Left renal pelvis (tissue), 4 donors: ENCODE results near the gene SRC. TPM values are rescaled to one million over a fixed set of nuclear protein-coding genes. Genes with fewer than 3 reads are reported as not detected.
"Not testable (repeated sequence)": the region's sequence is repeated elsewhere in the genome, so short reads cannot be mapped to it uniquely, and the experiment has no call there.

ENCODE experiments used
- DNase-seq, 4 donors: peaks; one replicate each; pipeline ENCODE4 v3.0.0-alpha.2; 2013; ENCODE audit warnings: low read depth in 4 of 4, low spot score in 3 of 4
- polyA plus RNA-seq, 4 donors: library from polyadenylated mRNA; unstranded; fragments of 120-200 nt; gene quantifications; one replicate each; pipeline ENCODE4 v1.2.1, GENCODE V29; 2013; ENCODE audit not compliant: insufficient read length in 4 of 4

The SRC gene
- polyA plus RNA-seq, 4 donors = 22.3 to 77.9 (median 57.0) TPM

GRCh38 chr20:37361336-37361735 lies 15.4 kb downstream of the SRC start:
- no peak for DNase-seq

DNA sequence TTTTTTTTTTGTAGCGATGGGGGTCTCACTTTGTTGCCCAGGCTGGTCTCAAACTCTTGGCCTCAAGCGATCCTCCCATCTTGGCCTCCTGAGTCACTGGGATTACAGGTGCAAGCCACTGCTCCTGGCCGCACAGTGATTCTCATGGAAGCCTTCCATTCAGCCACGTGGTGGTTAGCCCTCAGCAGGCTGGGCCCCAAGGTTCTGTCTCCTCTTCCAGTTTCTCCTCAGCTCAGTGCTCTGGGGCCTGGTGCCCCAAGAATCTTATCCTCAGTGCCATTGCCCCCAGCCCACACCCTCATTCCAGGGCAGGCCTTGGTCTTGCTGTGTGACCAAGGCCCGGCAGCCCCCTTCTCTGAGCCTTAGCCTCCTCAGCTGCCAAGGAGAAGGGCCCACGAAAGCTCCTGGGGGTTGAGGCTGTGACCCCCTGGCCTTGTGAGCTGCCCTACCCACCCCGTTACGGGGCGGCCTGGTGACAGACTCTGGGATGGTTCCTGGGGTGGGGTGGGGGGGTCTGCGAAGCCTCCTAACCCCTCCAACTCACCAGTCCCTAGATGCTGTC lies 16.4 kb downstream of the SRC start:
- DNase-seq = no peak

DNA sequence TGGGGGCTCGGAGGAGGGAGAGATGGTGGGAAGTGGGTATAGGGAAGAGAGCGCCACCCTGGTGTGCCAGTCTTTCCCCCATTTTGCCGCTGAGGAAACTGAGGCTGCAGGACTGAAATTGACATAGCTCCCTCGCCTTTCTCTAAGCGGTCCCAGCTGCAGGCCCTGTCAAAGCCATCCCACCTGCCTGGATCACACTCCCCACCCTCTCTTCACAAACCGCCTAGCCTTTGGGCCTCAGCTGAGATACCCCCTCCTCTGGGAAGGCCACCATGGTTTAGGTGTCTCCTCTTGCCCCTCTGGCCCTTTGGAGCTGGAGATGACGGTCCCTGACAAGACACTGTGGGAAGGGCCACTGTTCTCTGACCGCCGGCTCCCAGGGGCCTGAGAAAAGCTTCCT lies 16.9 kb downstream of the SRC start:
- DNase-seq = no peak

GRCh38 chr20:37363221-37364012 lies 17.5 kb downstream of the SRC start:
- DNase-seq = no peak

- DNase-seq = no peak
These were observed 18.3 kb downstream of the SRC start for GRCh38 chr20:37364013-37364926.

DNA sequence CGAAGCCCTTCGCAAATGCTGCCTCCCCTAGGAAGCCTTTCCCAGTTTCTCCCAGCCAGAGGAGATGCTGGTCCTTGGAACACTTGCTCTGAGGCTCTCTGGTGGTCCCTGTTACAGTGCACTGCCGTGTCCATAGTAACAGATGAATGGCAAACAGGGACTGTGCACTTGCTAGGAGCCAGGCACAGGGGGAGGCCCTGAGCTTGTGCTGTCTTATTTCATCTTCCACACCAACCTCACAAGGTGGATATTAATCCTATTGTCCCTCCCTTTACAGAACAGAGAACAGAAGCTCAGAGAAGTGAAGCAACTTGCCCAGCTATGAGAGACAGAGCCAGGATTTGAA lies 19.0 kb downstream of the SRC start:
- no peak for DNase-seq

DNA sequence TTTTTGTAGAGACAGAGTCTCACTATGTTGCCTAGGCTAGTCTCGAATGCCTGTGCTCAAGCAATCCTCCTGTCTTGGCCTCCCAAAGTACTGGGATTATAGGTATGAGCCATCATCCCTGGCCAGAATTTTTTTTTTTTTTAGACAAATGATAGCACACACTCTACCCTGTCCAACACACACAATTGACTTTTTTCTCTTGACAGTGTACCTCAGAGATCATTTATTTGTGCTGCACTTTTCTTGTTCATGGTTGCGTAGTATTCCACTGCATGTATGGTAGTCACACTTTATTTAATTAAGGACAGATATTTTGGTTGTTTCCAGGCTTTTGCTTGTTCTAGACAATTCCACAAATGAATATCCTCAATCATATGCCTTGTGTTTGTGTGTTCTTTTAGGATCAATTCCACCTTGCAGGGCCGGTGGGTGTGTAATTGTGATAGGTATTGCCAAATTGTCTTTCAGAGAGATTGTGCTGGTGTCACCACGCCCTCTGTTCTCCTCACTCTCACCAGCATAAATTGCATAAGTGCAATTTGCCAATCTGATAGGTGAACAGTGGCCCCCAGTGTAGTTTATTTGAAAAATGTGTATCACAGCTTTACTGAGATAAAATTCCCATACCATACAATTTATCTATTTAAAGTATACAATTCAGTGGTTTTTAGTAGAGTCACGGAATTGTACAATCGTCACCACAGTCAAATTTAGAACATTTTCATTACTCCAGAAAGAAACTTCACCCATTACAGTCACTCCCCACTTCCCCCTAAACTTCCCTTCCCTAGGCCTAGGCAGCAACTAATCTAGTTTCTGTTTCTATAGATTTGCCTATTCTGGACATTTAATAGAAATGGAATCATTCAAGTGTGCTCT lies 20.1 kb downstream of the SRC start:
- DNase-seq = no peak

- DNase-seq = no peak
These were observed 20.8 kb downstream of the SRC start for GRCh38 chr20:37366743-37367142.

- no peak for DNase-seq
These were observed 23.9 kb downstream of the SRC start for GRCh38 chr20:37369846-37370245.

- not testable (repeated sequence) for DNase-seq
These were observed 25.9 kb downstream of the SRC start for GRCh38 chr20:37371845-37372244.

DNA sequence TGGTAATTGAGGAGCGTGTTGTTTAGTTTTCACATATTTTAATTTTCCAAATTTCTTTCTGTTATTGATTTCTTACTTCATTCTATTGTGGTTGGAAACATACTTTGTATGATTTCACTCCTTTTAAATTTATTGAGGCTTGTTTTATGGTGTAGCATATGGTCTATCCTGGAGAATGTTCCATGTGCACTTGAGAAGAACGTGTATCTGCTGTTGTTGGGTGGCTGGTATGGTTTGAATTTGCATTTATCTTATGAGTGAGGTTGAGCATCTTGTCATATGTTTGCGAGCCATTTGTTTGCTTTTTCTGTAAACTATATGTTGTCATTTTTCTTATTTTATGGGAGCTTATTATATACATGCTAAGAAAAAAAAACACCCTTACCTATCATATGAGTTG lies 26.5 kb downstream of the SRC start:
- DNase-seq = no peak

- DNase-seq = no peak
These were observed 27.2 kb downstream of the SRC start for GRCh38 chr20:37373020-37373598.

DNA sequence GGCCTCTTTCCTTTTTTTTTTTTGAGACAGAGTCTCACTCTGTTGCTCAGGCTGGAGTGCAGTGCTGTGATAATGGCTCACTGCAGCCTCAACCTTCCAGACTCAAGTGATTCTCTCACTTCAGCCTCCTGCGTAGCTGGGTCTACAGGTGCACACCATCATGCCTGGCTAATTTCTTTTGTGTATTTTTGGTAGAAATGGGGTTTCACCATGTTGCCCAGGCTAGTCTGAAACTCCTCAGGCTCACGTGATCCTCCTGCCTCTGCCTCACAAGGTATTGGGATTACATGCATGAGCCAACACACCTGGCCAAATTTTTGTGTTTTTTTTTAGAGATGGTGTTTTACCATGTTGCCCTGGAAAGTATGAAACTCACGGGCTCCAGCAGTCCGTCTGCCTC lies 29.3 kb downstream of the SRC start:
- no peak for DNase-seq

GRCh38 chr20:37376324-37376723 lies 30.4 kb downstream of the SRC start:
- DNase-seq = no peak

DNA sequence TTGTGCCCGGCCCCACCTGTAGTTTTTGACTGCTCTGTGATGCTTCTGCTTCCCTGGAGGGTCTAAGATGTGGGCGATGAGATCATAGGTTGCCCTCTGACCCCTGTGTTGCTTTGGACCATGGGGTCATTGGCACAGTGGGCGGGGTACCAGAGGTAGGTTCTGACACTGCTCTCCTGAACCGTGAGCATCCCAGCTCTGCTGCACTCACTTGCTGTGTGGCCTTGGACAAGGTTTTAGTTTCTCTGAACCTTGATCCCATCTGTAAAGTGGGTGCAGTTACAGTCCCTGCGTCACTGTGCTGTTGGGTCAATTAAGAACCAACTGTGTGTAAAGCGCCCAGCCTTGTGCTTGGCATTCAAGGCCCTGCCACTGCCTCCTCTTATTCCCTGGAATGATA lies 30.9 kb downstream of the SRC start:
- DNase-seq = no peak

DNA sequence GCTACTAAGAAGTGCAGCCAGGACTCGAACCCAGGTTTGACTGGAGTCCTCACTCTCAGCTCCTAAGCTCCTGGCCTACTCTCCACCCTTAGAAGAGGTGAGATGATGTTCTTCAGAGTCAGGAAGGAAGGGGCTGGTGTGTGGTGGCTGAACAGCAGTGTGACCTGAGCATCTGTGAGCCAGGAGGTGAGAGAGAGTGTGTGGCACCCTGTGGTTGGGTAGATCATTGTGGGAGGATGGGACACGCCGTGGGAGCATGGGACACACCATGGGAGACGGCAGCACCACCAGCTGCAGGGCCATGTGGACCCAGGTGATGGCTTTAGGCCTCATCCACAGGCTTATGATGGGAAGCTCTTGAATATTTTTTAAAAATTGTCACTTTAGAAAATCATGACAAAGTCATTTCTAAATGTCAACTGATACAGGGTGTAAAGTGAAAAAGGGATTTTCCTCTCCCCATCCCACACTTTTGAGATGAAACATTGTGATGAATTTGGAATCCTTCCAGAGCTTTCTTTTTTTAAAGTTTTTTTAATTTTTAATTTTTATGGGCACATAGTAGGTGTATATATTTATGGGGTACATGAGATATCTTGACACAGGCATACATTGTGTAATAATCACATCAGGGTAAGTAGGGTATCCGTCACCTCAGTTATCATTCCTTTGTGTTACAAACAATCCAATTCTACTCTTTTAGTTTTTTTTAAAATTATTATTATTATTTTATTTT lies 31.6 kb downstream of the SRC start:
- DNase-seq = no peak

- no peak for DNase-seq
These were observed 32.5 kb downstream of the SRC start for GRCh38 chr20:37378420-37378784.

- DNase-seq = no peak
These were observed 33.1 kb downstream of the SRC start for GRCh38 chr20:37378785-37379598.
